HUDEP-2 (cell line): Measurements from ENCODE around the gene NENF.

Source experiments
- DNase-seq, 76 experiments: peaks; one replicate each; lab custom pipeline; 2025; ENCODE audit not compliant: unreplicated experiment in 76 of 76; lab: John Stamatoyannopoulos, UW

The NENF gene

DNA sequence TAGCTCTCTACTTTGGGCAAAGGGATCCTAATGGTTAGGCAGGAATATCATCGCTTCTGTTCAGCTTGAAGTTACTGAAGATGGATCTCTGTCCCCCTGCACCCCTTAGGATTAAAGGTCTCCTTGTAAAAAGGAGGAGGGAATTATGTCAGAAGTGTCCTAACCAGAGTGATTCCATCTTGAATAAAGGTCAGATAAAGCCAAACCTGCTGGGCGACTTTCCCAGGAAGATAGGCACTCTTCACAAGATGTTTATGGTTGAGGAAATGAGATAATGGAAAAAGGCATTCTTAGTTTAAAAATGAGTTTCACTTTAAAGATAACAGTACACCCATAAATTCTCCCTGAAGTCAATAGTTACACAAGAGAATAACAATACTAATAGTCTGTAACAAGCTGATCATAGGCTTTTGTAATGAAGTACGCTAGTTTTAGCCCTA, 1.7 kb upstream of the NENF start:
- DNase-seq = peak in 1 of 76 experiments; percentile 4

DNA sequence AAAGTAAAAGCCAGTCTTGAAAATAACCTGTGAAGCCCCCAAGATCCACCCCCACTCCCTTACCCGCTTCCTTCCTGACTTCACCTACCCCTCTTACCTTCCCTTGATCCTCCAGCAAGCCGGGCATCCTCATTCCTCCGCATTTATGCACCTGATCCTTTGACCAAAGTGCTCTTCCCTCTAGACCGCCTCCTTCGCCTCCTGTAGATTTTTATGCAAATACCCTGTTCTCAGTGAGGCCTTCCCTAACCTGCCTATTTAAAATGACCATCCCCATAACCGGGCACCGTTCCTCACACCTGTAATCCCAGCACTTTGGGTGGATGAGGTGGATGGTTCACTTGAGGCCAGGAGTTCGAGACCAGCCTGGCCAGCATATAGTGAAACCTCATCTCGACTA, 1.1 kb upstream of the NENF start:
- DNase-seq = no peak

- peak in 2 of 76 experiments; percentile 3 to 24 for DNase-seq
Observed at GRCh38 chr1:212432272-212432660, 454 bp upstream of the NENF start.

- no peak for DNase-seq
Observed at GRCh38 chr1:212433577-212434462, 1.1 kb downstream of the NENF start.

DNA sequence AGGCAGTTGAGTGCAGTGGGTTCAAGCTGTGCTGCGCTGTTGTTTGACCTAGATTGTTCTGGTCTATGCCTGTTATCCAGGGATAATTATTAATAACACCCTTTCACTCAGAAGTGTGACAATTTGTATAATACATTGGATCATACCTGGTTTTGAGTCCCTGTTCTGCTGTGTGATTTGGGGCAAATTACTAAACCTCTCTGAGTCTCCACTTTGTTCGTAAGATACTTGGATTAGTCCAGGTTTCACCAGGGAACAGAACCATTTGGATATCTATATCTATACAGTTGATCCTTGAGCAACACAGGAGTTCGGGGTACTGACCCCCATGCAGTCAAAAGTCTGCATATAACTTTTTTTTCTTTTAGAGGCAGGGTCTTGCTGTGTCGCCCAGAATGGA, 2.3 kb downstream of the NENF start:
- DNase-seq = no peak

- no peak for DNase-seq
Observed at GRCh38 chr1:212437179-212437798, 4.6 kb downstream of the NENF start.

- DNase-seq = peak in 3 of 76 experiments; percentile 5 to 24 (median 20)
Observed at GRCh38 chr1:212438831-212439237, 6.1 kb downstream of the NENF start.

- DNase-seq = no peak
Observed at GRCh38 chr1:212440419-212440818, 7.7 kb downstream of the NENF start.

DNA sequence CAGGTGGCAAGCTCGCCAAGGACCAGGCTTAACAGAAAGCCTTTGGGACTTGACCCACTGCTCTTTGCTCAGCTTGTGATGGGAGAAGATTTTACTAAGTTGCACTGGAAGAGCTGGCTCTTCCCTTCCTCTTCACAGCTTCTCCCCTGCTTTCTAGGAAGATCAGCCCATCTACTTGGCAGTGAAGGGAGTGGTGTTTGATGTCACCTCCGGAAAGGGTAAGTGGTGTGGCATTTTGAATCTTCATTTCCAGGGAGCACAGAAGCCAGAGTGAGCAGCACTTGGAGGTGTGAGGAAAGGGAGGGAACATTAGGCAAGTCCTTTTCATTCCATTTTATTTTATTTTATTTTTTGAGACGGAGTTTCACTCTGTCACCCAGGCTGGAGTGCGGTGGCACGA, 9.7 kb downstream of the NENF start:
- no peak for DNase-seq

DNA sequence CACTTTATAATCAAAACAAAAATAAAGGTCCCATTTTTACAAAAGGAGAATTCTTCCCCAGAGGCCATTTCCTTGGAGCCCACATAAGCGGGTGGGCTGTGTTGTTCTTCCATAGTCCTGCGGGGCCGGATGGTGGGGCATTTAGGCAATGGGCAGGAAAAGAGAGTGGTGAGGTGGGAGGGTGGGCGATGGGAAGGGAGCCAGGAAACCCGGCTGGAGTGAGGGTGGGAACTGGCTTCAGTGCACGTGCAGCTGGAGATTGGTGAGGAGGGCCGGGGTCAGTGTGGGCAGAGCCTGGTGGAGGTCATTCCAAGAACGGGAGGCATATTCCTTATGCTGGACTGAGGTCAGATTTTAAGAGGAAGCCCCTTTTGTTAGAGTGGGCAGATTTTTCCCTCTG, 13.6 kb downstream of the NENF start:
- DNase-seq = no peak

DNA sequence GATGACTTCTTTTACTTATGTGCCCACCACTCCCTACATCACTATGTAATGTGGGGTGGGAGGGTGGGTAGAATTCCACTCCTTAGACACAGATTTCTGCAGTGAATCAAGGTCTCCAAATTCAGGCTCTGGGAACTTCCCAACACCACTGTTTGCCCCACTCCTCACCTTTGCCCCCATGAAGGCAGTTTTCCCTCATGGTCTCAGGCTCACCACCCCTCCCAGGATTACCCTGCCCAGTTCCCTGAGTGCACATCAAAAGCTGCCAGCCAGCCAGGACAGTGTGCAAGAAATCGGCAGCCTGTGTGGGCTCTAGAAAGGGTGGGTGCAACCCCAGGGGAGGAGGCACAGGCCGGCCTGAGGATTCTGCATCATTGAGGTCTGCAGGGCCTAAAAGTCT, 14.8 kb downstream of the NENF start:
- no peak for DNase-seq

GRCh38 chr1:212450331-212450881, 17.7 kb downstream of the NENF start:
- DNase-seq = no peak

GRCh38 chr1:212451416-212452322, 18.9 kb downstream of the NENF start:
- DNase-seq = no peak

- DNase-seq = no peak
Observed at GRCh38 chr1:212452323-212453155, 19.8 kb downstream of the NENF start.

GRCh38 chr1:212453156-212453857, 20.6 kb downstream of the NENF start:
- no peak for DNase-seq

GRCh38 chr1:212454741-212455140, 22.0 kb downstream of the NENF start:
- no peak for DNase-seq

DNA sequence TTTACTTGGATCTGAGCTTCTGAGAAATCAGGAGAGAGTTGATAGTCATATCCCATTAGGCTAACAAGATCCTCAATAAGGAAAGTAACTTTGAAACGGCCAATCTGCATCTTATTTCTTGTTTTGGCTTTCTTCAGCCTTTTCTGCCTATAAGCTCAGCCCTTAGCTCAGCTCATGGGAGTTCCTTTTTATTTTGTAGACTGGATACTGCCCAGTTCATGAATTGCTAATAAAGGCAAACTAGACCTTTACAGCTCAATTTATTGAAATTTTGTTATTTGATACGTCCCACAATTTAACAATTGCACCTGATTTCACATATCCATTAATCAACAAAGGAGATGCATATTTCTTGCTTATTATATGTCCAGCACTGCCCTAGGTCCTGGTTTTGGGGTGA, 22.7 kb downstream of the NENF start:
- DNase-seq = no peak

- DNase-seq = peak in 68 of 76 experiments; percentile 10 to 84 (median 62)
Observed at GRCh38 chr1:212455803-212456528, 23.2 kb downstream of the NENF start.
